ENCODE results near the gene ZRANB3.

Gene ZRANB3

DNA sequence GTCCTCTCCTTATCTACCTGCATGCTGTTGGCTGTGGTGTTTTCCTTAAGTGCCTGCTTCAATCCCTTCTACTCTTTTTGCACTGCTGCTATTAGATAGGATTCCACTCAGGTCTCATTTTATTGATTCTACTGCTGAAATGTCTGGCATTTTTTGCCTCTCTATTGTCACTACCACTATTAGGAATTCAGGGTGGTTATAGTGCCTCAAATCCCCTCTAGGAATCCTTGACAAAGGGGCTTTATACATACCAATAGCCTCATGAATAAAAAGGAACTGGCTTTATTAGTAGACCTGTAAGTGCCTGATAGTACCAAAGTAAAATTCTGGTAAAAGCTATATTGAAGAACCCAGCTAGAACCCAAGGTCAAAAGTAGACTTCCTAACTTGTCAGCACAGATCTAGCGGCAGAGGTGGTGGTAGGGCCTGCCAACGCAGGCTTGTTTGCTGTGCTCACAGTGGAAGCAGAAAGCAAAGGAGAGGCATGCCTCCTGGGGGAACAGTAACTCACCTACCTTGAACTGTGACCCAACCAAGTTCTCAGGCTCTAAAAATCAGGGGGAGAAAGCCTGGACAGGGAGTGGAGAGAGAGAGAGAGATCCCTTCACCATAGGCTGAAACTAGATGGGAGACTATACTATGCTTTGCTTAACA, 278.1 kb downstream of the ZRANB3 start:
- no peak for DNase-seq (ENCODE audit: low read depth in 2 of 2)

DNA sequence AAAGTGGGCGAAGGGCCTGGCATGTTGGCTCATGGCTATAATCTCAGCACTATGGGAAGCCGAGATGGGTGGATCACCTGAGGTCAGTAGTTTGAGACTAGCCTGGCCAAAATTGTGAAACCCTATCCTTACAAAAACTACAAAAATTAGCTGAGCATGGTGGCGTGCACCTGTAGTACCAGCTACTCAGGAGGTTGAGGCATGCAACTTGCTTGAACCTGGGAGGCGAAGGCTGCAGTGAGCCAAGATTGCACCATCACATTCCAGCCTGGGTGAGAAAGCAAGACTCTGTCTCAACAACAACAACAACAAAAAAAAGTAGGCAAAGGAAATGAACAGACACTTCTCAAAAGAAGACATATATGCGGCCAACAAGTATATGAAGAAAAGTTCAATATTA, 282.4 kb downstream of the ZRANB3 start:
- no peak for DNase-seq (ENCODE audit: low read depth in 2 of 2)

DNA sequence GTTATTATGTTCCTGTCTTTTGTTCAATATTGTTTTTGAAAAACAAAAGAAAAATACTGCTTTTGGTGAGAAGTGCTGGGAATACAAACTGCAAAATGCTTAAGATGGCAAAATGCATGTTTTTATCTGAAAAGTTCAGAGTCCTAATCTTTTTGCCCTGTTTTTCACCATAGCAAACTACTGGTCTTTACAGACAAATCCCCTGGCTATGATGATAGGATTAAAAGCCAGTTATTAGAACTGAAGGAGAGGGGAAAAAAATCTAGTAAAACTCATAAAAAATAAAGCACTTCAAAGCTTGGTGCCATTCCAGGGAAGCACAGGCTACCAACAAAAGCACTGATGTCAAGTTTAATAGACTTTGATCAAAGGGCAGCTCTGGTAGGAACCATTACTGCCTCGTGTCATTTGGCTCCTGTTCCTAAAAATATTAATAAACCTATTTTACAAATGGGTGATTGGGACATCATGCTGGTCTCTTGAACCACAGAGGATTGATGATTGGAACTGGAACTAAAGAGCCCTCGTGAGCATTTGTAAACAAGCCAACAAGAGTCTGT, 284.2 kb downstream of the ZRANB3 start:
- no peak for DNase-seq (ENCODE audit: low read depth in 2 of 2)

DNA sequence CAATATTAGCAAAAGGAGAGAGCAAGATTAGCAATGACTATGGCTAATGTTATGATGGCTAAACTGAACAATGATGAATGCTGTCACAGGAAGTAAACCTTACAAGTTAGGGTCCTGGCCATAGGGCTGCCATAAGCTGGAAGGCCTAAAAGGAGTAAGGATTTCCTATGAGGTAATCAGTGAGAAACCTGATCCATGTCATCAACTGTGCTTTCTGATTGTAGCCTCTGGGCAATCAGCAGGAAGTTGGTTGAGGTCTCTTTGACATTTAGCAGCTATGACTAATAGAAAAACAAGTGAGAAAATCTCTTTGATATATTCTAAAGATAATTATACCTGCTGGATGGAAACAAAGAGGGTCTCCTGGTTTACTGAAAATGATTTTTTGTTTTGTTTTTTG, 285.9 kb downstream of the ZRANB3 start:
- DNase-seq (ENCODE audit: low read depth in 2 of 2) = no peak

DNA sequence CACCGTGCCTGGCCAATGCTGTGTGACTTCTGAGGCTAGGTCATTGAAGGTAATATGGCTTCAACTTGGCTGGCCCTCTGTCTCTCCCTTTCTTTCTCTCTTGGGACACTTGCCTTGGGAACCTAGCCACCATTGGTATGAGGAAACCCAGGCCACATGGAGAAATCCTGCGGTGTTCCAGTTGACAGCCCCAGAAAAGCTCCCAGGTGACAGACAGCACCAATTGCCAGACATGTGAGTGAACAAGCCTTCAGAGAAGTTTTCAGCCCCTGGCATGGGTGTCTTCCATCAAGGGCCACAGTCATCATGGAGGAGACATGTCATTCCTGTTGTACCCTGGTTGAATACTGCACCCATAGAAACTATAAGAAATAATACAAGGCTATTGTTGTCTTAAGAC, 292.4 kb downstream of the ZRANB3 start:
- DNase-seq (ENCODE audit: low read depth in 2 of 2) = no peak

DNA sequence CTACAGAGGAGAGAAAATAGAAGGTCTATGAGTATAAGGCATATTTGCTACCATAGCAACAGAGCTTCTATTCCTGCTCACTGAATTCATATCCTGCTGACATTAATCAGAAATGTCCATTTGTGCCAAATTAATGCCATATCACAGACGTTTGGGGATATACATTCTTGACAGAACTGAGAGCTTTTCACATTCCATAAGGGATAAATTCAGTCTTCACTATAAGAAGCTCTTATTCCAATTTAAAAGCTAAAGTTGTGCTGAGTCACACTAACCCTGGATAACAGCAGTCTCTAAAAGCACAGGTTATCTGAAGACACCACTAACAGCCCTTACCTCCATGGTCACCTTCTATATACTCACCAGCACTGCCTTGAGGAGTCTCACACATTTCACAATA, 300.9 kb downstream of the ZRANB3 start:
- DNase-seq (ENCODE audit: low read depth in 2 of 2) = no peak

DNA sequence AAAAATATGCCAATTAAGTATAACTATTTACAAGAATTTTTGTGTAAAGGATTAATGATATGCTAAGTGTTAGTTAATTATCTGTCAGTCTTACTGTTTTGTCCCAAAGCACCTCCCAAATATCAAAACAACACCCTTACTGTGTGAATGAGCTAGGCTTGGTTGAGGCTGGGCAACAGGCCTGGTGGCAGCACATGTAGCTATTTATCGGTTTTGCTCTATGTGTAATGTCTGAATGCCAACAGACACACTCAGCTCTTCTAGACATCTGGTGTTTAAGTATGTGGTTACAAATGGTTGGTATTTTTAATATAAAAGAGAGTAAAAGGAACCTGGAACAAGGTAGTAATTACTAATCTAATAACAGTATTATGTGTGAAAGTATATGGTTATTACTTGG, 303.6 kb downstream of the ZRANB3 start:
- no peak for DNase-seq (ENCODE audit: low read depth in 2 of 2)

DNA sequence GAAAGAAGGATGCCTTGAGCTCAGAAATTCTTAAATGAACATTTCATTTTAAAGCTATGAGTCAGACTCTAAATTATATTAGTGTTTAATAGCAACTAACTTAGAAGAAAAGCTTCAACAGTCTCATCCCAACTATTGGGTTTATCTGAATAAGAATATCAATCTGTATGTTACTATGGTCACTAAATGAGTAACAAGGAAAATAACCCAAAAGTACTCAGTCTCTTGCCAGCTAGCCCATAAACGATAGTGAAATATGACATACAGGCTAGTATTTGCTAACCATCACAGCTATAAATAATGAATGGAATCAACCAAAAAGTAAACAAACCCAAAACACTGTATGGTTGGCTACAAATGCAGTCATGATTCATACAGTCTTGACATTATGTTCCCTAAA, 304.1 kb downstream of the ZRANB3 start:
- DNase-seq (ENCODE audit: low read depth in 2 of 2) = no peak

DNA sequence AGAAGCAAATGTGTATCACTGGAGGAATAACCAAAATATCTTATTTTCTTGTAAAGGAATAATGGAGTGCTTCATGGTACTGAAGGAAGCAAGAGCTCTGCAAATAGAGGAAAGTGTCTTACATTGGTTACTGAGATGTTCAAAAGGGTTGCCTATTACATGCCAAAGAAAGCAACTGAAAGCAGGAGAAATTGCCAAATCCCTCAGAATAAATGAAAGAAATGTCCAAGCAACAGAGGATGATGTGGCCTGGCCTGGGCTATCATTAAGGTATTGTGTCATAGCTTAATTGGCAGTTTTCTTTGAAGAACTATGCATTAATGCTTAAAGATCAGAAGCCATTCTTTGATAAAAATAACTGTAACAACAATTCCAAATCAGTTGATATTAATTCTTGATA, 305.2 kb downstream of the ZRANB3 start:
- DNase-seq (ENCODE audit: low read depth in 2 of 2) = no peak

DNA sequence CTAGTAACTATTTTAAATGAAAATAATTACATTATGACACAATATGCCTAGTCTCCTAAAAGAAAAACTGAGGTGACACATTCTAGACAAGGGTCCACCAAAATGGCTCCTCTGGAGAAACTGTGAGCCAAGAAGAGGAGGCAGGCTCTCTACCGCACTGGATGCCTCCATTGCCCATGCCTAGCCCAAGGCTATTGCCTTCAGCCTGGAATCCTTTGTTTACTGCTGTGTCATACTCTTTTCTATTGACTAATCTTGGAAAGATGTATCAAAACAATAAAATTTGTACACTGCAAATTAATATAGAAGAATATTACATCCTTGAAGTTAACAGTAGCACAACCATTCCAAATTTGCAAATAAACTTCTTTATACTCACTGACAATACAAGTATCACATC, 311.8 kb downstream of the ZRANB3 start:
- no peak for DNase-seq (ENCODE audit: low read depth in 2 of 2)

DNA sequence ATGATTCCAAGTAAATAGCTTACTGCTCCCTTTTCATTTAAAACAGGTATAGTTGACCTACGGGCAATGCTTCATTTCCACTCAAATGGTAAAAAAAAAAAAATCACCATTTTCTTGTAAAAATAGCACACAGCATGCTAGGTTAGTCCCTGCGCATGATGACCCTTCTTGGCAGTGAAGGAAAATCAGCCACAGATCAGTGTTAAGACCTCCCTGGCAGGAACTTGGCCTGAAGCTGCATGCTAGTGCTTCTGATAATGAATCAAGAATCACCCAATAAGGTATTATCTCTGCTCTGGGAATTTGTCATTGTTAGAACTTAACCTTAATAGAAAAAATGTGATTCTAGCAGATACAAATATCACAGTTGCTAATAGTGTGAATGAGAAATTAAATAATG, 312.6 kb downstream of the ZRANB3 start:
- no peak for DNase-seq (ENCODE audit: low read depth in 2 of 2)

DNA sequence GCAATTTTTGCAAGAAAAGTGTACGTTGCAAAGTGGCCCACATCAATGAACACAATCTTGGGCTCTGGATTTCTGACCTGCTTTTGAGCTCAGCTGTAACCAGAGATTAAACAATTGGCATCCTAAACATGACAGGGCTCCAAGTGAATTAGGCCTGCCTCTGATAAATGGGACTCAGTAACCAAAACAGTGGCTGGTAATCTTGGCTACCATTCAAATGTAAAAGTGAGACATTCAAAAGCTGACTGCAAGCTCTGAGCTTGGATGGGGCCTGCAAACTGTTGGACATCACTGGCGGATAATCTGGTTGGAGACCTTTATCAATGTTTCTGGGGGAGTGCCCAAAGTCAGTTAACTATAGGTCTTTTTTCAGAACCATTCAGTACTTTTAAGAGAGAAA, 318.3 kb downstream of the ZRANB3 start:
- DNase-seq (ENCODE audit: low read depth in 2 of 2) = no peak

DNA sequence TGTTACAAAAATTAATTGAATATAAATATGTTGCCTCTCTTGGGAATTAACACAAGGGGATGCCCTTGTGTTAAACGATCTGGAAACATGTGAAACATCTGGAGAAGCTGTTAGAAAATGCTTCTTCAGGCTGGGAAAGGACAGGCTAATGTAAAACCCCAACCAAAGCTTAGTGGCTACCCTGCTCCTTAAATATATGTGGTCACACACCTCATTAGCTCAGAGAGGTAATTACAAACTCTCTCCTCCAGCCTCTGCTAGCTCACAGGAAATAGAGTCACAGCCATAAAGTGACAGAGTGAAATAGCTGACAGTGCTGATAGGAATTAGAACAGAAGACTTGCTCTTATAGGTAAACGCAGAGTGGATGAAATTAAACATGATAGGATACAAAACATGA, 323.0 kb downstream of the ZRANB3 start:
- DNase-seq (ENCODE audit: low read depth in 2 of 2) = no peak

DNA sequence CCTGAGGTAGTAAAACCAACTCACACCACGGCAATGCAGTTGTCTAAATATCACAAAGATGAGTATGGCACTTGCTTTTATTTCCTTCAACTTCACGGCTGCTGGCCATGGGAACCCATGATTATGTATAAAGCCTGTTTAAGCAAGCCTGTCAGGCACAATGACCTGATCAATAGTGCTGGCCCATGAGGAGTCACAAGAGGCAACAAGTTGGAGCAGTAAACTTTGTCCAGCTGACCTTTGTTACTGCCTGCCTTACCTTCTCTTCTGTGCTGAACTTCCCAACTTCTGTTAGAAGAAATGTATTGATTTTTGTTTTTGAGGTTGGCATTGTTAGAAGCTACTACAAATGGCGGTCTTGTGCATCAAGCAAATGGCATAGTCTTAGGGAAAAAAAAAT, 327.1 kb downstream of the ZRANB3 start:
- no peak for DNase-seq (ENCODE audit: low read depth in 2 of 2)

DNA sequence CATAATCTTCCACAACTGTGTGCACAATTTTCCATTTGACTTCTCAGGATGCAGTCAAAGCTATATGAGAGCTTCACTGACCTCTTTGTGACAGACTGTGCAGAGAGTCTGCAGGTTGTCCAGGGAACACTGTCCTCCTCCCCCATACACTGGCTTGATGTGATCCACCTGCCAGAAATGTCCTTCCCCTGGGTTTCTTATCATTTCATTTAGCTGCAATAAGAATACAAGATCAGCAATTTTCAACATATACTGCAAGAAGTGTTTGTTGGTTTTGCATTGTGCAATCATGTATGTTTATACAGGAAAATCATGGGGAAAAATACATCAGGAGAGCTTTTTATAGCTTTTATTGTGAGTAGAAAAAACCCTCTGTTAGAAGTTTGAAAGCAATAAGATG, 328.3 kb downstream of the ZRANB3 start:
- no peak for DNase-seq (ENCODE audit: low read depth in 2 of 2)

DNA sequence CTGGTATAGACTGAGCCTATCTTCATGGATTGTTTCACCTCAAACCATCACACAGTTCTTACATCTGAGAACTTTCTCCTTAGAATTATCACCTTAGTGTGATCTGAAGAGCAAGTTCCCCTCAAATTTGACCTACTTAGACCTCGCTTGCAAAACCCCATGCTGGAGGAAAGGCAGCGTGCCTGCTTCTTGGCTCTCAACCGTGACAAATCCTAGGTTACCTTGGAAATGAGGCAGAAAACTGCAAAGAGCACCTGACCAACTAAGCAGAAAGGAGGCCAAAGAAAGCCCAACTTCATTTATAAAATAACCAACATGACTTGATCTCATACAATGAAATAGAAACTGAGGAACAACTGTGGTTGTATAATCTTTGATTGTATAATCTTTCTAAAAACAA, 332.5 kb downstream of the ZRANB3 start:
- DNase-seq (ENCODE audit: low read depth in 2 of 2) = no peak

DNA sequence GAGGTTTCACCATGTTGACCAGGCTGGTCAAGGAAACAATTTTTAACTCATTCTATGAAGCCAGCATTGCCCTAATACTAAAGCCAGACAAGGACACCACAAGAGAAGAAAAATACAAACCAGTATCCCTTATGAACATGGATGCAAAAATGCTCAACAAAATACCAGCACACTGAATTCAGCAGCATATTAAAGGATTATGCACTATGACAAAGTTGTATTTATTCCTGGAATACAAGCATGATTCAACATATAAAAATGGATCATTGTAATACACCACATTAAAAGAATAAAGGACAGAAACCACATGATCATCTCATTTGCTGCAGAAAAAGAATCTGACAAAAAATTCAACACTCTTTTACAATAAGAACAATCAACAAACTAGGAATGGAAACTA, 340.2 kb downstream of the ZRANB3 start:
- DNase-seq (ENCODE audit: low read depth in 2 of 2) = no peak

DNA sequence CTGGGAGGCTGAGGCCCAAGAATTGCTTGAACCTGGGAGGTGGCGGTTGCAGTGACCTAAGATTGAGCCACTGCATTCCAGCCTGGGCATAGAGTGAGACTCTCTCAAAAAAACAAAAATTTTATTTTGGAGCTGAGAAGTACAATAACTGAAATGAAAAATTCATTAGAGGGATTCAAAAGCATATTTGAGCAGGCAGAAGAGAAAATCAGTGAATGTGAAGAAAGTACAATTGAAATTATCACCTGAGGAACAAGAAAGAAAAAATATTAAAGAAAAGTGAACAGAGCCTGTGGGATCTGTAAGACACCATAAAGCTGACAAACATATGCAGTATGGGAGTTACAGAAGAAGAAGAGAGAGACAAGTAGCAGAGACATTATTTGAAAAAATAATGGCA, 341.9 kb downstream of the ZRANB3 start:
- no peak for DNase-seq (ENCODE audit: low read depth in 2 of 2)

DNA sequence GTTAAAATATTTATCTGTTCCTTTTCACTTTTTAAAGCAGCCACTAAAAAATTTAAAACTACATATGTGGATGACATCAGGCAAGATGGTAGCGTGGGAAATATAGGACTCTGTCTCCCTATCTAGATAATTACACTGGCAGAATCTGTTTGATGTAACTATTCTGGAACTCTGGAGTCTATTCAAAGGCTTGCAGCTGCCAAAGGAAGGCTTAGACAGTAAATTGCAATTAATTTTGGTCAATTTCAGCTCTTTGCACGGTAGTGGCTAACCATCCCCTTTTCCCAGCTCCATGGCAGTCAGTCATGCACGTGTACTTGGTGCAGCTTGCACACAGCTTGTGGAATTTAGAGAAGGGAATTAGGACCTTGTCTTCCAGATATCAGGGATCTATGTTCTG, 343.7 kb downstream of the ZRANB3 start:
- no peak for DNase-seq (ENCODE audit: low read depth in 2 of 2)

DNA sequence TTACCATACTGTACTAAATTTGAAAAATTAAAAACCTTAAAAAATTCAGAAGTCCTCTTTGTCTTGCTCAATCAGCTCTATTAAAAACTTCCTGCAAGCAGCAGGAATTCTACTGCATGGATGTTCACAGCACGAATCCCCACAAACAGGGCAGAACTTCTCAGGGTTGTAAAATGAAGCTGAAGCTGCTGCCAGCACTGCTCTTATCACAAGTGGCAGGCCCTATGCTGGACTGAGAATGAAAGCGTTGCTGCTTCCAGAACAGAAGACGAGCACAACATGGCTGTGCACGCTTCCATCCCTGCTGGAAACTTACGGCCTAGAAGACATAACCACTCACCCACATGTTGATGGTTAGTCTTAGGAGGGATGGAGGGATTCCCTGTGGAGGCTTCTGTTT, 345.0 kb downstream of the ZRANB3 start:
- DNase-seq (ENCODE audit: low read depth in 2 of 2) = no peak

DNA sequence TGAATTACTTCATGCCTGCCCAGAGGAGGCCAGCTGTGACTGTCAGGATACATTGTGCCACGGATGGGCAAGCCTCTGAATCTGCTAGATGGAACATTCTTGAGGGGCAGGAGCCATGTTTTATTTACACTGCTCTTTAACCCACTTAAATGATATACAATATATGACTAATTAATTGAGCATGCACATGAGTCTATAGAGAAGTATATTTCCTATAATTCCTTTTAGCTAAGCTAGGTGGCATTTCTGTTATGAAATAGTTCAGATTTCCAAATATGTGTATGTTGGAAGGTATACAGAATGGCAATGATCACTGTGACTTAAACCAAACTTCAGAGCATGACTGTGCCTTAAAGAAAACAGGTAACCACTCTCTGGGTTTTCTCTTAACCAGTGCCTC, 347.2 kb downstream of the ZRANB3 start:
- no peak for DNase-seq (ENCODE audit: low read depth in 2 of 2)

DNA sequence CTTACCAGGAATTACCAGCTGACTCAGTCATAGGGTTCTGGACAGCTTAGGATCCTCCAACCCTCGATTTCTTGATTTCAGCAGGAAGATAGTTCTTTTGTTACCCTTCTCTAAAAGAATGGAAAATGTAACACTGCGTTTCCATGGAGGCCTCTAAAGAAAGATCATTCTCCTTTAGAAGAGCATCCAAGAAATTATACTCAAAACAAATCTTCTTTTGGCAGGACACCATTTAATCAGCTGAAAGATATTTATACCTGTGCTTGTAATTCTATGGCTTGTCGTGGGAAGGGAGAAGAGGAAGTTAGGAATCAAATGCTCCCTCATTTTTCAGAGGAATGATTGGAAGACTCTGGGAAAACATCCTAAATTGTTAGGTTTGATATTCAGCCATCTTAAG, 348.4 kb downstream of the ZRANB3 start:
- no peak for DNase-seq (ENCODE audit: low read depth in 2 of 2)

DNA sequence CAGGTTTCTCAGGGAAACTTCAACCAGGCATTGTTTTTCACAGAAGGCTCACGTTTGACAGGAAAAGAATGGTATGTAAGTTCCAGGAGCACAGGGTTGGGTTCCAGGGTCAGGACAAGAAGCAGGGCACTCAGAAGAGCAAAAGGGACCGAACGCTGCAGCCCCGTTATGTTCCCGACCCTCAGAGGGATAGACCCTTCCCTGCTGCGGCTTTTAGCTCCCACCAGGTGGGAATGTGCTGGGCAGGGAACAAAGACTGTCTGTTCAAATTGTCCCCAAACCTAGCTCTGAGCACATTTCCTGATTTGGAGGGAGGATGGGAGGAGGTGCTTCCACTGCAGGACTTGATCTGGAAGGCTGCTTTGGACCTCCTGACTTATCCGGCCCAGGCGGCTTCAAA, 348.8 kb downstream of the ZRANB3 start:
- DNase-seq (ENCODE audit: low read depth in 2 of 2) = no peak

DNA sequence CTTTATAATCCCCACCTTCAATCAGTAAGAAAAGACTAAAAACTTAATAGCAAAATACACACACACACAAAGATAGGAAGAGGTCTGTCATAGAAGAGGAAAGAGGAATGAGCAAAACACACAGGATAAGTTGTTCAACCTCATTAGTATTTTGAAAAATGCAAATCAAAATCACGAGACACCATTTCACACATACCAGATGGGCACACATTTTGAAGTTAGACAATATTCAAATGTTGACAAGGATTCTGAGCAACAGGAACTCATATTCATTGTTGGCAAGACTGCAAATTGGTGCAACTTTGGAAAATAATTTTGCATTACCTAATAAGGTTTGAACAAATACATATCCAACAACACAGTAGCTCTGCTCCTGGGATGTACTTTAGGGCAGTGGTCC, 351.3 kb downstream of the ZRANB3 start:
- no peak for DNase-seq (ENCODE audit: low read depth in 2 of 2)
